NCI-H345 treated with DMSO at 0.1 percent for 48 hours (cell line): ENCODE data around the gene ZNF454.

Experiments used
- DNase-seq: peaks from one replicate; lab custom pipeline; 2025; ENCODE audit not compliant: unreplicated experiment; lab: John Stamatoyannopoulos, UW

Gene ZNF454

DNA sequence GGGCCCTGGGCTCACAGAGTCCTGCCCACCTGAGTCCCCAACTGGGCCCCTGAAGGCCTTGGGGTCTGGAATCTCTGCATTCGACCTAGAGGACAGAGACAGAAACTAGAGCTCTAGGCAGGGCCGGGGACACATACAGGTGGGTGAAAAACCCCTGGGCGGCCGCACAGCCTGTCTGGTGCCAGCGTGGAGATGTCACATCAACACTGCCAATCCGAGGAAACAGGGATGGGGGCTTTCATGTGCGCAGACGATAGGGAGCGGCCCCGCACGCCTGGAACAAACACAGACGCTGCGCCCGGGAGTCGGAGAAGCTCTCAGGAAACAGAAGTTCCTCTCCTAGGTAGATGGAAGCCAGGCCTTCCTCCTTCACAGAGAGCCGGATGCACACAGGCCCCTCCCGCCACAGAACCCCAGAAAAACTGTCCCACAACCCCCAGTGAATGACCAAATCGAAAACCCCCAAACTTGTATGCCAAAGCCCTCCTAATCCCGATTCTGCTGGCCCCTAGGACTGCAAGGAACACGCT is 52.3 kb downstream of the ZNF454 start:
- no peak for DNase-seq

DNA sequence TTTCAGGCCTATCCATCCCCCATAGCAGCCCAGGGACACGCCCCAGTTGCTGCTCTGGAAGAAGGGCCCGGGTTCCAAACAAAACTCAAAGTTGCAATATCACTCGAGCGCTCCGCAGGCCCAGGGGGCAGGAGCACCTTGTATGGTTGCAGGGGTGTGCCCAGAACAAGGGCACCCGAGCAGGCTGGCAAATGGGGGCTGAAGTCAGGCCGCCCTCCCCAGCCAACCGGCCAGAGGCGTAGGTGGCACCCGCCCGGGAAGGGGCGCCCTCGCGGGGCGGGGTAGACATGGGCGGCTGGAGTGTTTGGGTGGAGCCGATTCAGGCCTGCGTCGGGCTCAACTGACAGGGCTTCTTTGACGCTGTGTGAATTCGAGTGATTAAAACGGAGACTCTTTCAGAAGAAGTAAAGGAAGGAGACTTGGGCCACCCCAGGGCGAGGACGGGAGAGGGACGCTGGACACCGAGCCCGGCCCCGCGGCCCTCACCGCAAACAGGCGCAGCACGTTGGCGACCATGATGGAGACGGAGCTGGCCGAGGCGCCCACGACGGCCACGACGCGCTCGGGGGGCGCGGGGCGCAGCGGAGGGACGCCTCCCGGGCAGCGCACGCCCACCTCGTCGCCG is 53.1 kb downstream of the ZNF454 start:
- no peak for DNase-seq

DNA sequence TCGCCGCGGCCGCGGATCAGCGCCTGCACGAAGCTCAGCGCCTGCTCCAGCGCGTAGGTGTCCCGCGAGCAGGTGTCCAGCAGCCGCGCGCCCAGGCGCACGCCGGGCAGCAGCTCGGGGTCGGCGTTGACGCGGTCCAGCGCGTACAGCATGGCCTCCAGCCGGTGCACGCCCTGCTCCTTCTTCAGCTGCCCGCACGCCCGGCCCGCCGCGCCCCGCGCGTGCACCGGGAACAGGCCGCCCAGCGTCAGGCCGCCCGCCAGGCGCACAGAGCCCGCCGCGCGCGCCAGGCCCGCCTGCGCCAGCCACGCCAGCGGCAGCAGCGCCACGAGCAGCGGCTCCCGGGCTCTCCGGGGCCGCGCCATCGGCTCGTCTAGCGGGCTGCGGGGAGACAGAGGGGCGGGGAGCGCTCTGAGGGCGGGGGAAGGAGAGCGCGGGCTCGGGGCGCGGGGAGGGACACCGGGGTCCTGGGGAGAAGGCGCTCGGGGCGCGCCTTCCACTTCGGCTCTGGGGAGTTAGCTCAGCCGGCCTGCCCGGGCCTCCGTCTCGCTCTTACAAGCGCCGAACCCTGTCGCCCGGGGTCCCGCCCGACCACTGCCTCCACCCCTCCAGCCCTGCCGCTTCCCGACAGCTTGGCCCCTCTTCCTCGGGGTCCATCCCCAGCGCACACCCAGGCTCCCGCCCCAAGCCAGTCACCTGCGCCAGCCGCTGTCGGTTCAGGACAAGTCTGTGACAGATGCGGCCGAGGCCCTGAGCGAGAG is 53.8 kb downstream of the ZNF454 start, which contains the start of gene GRM6:
TSS of gene GRM6 (minus strand) at position 741 of the 761 bp plus-strand sequence. CDS start at position 365, 376 bp downstream.
- DNase-seq, result no peak

DNA sequence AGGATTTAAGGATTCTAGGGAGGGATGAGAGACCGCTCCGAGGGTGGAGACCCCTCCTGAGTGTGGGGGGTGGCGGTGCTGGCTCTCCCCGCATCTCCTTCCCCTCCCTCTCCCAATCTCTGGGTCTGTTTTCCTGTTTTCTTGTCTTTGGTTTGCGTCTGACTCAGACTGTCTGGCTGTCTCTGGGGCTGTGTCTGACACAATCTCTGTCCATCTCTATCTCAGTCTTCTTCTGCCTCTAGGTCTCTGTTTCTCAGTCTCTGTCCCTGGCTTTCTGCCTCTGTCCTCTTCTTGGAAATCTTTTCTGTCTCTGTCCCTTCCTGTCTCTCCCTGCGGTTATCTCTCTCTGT is 54.3 kb downstream of the ZNF454 start:
- no peak for DNase-seq

DNA sequence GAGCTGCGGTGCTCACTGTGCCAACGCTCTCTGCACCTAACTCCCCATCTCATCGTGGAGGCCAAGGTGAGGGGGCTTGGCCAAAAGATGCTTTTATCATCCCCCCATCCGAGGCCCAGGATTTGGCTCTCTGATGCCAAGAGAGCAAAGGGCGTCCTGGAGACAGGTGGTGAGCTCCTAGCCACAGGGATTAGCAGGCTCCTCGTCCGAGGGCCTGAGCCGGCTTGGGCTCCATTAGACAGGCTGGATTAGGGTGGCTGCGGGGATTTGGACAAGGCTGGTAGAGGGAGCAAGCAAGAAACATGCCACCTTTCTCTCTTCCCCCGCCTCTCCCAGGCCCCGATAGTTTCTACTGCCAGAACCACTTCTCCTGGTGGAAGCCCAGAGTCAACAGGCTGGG is 55.2 kb downstream of the ZNF454 start:
- DNase-seq, result no peak

DNA sequence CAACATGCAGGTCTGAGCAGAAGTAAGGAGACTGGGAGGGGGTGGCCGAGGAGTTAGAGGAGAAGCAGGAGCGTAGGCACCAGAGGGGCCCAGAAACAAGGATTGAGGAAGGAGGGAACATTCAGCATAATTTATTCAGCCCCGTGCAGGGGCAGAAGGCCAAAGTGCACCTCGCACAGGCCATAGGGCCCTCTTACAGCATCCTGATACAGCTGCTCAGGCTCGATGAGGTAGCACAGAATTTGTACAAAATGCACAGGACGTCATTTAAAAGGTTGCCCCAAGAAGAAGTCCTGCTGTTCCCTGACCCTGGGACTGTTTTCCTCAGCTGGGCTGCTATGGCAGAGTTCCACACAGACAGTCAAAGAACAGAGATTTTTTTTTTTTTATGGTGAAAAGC is 56.2 kb downstream of the ZNF454 start:
- no peak for DNase-seq

DNA sequence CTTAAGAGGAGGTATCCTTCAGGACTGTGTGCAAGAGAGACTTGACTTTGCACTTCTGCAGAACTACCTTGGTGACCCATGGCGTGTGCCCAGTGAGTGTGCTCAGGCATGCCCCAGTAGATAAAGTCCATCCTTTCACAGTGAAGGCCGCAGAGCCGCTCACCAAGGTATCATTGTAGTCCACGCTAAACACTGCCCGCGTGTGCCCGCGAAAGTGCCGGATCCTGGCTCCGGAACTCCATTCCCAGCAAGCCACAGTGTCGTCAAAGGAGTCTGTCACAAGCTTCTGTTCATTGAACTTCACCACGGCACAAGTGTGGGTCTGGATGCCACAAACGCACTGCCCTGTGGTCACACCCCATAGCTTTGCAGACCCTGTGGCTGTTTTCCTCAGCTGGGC is 57.4 kb downstream of the ZNF454 start:
- no peak for DNase-seq

DNA sequence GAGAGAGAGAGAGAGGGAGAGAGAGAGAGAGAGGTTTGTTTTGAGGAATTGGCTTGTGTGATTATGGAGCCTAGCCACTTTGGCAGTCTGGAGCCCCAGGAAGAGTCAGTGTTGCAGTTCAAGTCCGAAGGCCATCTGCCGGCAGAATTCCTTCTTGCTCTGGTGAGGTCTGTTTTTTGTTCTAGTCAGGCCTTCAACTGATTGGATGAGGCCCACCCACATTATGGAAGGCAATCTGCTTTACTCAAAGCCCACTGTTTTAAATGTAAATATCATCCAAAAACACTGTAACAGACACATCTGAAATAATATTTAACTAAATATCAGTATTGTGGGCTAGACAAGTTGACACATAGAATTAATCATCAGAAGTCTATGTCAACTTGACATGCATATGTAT is 65.6 kb downstream of the ZNF454 start:
- no peak for DNase-seq

DNA sequence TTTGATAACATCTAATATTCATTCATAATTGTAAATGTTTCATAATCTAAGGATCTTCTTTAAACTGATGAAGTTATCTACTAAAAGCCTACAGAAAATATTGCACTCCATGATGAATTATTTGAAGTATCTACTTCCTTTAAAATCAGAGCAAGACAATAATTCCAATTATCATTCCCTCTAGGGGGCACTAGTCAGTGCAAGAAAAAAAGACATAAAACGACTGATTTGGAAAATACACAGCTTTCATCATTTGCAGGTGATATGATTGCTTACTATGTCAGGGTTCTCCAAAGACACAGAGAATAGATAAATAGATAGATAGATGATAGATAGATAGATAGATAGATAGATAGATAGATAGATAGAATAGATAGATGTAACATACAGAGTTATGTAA is 67.7 kb downstream of the ZNF454 start:
- no peak for DNase-seq
